NCI-H2081 (cell line): ENCODE measurements around the gene KAZN.

ENCODE experiments used
- DNase-seq, 2 experiments: peaks; one replicate each; lab custom pipeline; 2025; lab: John Stamatoyannopoulos, UW

The KAZN gene

DNA sequence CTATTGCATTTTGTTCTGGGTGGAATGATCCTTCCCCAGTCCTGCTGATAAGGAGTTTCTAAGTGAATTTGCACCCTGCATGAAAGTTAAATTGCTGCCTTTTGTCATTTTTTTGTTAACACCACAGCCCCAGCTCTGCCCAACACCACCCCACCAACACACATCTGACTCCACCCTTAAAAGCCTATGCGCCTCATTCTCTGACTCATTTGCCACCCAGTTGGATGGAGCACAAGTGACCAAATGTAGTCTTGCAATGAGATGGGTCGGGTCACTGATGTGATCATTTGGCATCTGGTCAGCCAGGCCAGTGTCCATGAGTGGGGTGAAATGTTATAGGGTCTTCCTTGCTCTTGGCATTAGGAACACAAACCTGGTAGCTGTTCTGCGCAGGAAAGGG is 256.8 kb downstream of the KAZN start:
- no peak for DNase-seq

DNA sequence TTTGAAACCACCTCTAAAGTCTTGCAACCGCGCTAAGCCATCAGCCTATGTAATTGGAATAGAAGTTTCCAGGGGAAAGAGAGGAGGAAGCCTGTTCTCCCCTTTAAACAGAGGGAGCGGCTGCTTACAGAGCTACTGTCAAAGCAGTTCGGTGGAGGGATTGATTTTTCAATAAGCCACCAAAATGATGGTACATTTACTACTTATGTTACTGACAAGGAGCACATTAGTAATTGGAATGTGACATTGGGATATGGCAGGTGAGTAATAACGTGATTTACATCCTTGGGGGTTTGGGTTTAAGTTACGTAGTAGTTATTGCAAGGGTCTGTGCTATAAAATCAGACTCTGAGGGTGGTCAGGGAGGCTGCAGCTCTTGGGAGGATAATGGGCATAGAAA is 257.3 kb downstream of the KAZN start:
- DNase-seq = no peak

DNA sequence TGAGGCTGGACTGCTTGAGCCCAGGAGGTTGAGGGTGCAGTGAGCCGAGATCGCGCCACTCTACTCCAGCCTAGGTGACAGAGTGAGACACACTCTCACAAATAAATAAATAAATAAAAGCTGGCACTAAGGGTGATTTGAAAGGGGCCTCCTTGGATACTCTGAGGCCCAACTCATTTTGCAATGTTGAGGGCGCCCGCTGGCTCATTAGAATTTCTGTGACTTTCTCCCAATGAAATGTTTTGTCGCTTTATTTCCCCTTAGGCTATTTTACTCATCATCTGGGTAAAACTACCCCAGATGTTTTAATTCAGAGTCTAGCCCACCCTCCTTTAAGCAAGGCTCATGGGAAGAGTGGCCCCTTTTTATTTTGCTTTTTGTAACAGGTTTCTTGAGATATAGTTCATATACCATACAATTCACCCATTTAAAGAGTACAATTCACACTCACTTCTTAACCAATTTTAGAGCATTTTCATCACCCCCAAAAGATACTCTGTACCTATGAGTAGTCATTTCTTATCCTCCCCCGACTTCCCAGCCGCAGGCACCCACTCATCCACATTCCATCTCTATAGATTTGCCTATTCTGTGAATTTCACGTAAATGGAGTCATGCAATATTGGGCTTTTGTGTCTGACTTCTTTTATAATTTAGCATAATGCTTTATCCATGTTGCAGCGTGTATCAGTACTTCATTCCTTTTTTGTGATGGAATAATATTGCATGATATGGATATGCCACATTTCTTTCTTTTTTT is 259.1 kb downstream of the KAZN start:
- no peak for DNase-seq

DNA sequence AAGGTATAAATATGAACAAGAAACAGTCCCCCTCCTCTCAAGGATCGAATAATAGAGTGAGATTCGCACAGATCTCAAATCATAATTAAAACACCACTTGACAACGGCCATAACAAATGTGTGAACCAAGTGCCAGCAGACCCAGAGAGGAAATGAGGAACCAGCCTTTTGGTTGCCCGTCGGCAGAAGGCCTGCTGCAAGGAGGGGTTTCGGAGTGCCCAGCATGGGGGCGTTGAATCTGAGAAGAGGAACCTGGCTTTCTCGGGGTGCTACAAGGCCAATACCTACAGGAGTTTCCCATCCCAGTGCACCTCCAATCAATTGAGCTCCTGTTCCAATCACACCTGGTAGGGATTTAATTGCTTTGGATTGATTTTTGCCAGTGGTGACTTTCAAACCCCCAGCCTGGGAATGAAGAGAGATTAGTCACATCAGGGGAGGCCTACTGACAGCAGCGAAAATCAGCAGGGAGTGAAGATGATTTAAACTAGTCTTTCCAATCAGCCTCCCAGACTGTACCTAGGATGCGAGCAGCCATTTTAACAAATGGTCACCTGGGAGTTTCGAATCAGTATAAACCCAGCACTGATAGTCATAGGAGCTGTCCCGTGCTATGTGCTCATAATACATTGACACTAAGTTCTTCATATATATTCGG is 263.8 kb downstream of the KAZN start:
- DNase-seq = no peak

DNA sequence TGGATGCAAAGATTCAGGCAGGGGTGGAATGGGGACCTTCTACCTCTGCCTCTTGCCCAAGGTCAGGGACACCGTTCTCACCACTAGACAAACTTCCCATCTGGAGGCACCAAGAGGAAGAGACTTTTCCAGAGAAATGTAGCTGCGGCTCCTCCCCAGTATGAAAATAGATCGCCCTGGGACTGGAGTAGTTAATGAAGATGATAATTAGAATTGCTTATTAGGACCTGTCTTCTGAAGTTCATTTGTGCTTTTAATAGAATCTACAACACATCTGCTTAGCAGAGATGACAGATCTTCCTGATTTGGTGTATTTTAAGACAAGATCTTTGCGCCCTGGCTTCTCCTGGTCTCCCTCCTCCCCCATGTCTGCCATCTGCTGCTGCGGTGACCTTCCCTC is 266.6 kb downstream of the KAZN start:
- DNase-seq = no peak

DNA sequence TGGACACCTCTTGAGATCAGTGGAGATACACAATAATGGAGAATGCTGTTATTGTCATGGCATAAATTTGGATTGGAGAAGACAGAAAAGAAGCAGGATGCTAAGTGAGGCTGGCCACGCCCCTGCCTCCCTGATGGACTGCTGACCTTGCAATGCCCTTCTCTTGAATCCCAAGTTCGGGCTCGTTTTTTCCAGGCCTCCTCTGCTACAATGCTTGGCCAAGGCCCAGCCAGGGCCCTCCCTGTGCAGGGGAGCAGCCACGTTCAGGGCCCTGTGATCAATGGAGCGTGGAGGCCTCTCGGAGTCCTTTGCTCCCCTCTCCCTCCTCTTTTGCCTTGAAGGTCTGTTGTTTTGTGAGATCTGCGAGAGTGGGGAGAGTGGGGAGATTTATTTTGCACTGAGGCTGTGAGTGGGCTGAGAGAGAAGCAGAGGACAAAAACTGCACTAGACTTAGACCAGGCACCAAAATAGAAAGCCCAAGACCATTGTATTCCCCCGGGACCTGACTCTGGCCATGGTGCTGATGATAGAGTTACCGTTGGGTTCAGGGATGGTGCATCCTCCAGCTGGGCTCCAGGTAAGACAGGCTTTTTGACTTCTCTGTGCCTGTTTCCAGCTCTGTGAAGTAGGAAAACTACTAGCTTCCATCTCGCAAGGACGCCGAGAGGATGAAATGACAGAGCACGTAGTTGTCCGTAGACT is 268.6 kb downstream of the KAZN start:
- DNase-seq = no peak

DNA sequence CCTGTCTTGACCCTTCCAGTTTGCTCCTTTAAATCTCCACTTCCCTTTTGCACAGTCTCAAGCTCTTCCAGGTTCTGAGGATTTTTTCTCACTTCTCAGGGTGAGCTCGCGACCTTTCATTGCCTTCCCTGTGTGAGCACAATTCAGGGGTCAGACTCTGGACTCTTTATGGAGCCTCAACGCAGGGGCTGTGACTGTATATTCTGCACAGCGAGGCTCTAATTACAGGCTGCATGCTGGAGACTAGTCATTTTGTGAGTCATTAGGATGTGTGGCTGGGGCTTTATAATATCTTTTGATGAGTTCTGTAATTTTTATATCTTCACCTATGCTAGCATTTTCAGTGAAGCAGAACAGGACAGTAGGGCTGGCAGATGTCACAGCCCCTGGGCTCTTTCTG is 270.7 kb downstream of the KAZN start:
- peak in 1 of 2 experiments; percentile 12 for DNase-seq

DNA sequence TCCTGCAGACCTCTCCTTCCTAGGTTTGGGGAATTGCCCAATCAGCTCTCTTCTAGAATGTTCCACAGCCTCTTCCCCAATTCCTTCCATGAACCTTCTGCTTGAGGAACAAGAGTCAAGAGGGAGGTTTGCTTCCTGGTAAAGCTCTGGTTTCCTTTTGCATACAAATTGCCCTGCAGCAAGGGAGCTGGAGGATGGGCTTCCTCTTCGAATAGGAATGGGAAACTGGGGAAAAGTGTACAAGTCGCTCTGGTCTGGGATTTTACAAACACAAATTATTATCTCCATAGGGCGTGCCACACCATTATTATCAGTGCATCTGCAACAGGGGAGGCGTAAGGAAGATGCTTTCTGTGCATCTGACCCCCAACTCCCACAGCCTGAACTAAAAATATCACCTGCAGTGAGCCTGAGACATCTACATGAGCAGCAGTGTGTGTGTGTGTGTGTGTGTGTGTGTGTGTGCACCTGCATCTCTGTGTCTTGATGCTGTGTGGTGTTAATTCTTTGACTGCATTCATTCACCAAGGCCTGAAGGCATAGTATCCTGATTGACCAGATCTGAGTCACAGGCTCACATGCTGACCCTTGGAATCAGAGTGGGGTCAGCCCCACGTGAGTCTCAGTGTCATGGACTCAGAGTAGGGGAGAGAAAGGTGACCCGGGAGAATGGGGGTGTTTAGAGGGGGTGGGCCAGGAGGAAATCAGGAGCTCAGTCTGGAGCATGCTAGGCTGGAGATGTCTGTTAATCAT is 272.9 kb downstream of the KAZN start:
- DNase-seq = no peak

DNA sequence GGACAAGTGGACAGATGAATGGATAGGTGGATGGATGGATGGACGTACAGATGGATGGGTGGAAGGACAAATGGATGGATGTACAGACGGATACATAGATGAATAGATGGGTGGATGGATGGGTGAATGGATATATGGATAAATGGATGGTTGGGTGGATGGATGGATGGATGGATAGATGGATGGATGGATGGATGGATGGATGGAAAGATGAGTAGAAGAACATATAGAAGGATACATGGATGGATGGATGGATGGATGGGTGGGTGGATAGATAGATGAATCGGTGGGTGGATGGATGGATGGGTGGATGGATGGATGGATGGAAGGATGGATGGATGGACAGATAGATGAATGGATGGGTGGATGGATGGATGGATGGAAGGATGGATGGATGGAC is 274.3 kb downstream of the KAZN start:
- no peak for DNase-seq

DNA sequence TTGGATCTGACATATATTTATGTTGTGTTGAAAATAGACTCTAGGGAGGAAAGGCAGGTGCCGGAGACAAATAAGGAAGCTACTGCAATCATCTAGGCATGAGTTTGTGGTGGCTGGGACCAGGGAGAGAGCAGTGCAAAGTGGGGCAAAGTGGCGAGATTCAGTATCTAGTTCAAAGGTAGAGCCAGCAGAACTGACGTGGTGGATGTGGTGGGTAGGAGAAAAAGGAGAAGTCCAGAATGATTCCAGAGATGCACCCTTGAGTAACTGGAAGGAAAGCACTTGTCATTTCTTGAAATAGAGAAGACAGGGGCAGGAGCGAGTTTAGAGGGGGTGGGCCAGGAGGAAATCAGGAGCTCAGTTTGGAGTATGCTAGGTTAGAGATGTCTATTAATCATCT is 275.2 kb downstream of the KAZN start:
- no peak for DNase-seq

DNA sequence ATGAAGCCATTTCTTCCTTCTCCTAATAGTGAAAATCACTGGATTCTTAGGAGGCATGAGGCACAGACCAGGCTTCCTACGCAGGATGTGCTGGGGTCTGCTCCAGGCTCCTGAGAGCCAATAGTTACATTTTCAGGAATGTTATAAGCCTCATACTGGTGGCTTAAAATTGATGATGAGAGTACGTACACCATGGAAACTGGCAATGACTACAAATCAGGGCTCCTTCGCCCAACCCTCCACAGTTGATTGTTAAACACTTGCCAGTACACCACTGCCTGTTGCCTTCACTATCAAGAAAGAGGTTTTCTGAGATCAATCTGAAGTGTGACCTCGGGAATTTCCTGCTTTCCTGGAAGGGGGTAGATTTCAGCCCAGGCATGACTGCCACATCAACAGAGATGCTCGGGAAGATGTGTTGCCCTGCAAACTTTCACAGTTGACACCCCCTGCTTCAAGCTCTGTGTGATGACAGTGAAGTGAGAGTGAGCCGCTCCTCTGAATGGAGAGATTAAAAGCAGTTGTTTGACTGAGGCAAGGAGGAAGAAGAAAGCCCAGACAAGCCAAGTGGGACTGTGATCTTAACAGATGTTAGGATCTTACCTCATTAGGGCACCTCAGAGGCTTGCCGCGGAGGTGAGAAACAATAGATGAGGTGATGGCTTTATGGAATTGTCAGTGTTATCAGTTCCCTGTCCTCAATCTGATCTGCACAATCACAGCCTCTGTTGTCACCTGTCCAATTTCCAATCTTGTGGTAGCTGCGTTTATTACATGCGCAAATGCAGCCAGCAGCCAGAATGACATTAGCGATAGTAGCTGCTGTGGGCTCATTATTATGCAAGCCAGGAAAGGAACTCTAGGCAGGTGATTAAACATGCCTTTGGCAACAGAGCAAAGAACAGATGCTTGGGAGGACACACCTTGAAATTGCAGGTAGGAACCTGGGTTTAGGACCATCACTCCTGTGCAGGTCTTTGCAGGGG is 277.3 kb downstream of the KAZN start:
- peak; percentile 49 to 87 for DNase-seq

DNA sequence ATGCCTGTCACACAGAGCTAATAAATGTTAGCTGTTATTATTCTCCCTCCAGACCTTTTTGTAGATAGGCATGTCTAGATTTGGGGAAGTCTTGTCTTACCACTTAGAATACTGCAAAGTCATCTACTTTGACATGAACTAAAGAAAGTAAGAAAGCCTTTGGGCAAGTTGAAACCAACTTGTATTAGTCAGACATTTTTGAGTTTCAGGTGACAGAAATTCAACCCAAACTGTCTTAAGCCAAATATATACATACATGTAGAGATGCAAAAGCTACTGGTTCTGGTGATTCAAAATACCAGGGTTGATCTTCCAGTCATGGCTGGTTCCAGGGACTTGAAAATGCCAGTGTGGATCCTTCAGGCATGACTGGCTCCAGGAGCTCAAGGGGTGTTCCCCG is 278.3 kb downstream of the KAZN start:
- no peak for DNase-seq

DNA sequence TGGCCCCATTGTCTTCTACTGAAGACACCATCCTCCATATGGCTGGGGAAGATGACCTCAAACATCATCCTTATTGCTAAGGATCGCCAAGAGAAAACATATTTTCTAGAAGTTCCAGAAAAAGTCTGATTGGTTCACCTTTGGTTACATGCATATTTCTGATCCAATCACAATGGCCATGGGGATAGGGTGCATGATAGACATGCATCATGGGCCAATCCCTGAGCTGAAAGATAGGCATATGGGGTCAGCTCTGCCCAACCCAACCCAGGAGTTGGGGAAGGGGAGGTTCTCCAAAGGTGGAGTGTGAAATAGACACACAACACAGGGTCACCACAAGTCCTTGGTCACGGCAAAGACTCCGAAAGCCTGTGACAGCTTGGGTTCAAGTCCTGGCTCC is 278.7 kb downstream of the KAZN start:
- DNase-seq = no peak

DNA sequence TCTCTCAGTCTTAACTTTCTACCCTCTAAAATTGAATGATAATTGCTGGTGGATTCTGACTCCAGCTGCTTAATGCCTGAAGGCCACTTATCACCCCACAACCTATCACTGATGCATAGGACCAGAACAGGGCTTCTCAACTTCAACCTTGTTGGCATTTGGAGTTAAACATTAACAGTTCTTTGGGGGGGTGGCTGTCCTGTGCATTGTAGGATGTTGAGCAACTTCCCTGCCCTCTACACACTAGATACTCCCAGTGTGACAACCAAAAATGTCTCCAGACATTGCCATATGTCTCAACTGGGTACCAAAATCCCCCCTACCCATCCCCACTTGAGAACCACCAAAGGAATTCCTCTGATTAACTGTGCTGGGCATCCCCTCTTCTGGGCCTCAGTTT is 279.6 kb downstream of the KAZN start:
- DNase-seq = no peak

DNA sequence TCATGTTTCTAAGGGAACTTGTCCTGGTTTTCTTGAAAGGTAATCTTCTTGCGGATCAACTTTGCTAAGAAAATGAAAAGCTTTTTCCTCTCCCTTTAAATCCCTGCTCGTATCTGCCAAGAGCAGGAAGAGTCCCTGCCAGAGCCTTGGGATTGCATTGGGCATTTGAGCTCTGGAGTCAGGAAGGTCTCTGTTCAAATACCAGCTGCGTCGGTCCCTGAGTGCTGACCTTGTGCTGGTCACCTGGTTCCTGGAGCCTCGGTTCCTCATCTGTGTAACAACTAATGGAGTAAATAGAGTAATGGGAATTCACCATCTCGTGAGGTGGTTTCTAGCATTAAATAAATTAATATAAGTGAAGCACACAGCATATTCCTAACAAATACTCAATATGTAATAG is 280.5 kb downstream of the KAZN start:
- DNase-seq = no peak

DNA sequence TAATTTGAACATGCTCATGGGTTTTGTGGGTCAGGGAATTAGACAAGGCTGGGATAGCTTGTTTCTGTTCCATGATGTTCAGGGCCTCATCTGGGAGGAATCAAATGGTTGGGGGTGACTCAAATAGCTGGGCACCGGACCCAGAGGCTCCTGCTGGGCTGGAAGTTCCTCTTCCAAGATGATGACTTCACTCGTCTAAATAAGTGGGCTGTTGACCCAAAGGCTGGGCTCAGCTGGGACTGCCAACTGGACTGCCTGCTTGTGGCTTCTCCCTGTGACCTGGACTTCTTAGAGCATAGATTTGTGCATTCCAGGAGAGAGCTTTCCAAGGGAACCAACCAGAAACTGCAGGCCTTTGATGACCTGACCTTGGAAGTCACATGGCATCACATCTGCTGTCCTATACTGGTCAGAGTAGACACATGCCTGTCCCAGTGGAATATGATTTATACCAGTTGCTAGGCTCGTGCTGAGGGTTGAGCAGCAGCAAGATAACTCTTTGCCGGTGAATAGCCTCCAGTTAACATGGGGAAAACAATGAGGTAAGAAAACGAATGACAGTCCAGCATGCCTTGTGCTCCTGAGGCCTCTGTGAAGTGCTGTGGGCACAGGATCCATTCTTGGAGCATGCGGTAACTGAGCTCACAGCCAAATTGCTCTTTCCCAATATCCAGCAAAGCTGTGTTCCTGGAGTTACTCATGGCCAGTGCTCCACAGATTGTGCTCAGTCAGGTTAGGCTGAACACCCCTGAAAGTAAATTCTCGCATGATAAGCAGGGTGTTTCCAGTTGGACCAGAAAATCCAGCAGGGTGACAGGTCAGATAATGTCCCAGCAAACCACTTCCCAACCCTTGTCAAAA is 282.2 kb downstream of the KAZN start:
- no peak for DNase-seq

DNA sequence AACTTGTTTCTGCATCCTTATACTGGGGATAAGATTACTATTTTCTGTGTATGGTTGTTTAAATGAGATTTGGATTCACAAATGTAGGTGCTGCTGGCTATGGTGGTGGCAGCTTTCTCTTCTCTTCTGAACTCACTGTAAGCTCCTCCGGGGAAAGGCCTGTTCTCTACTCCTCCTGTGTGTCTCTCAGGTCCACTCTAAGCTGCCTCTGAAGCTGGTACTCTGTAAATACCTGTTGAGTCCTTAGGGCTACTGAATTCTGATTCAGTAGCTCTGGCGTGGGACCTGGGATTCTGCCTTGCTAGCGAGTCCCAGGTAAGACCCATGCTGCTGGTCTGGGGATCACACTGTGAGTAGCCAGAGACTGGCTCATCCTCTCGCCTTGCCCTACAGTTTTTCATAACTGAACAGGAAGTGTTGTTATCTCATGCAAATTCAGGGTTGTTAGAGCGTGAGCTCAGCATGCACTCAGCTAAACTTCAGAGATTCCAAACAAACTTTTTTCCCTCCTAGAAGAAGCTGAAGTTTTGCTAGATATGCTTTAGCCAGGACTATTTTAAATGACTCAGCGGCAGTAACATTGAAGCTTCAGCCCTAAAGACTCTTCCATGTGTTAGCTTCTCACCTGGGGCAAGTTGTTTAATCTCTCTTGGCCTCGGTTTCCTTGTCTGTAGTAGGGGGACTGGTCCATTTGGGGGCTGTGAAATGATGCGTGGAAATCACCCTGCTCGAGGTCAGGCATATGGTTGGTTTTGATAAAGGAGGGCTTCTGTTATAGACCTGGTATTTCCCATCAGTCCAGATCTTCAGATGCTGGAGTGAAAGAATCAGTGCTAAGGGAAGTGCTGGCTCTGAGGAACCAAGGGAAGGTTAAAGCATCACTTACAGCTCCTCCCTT is 283.5 kb downstream of the KAZN start:
- no peak for DNase-seq

DNA sequence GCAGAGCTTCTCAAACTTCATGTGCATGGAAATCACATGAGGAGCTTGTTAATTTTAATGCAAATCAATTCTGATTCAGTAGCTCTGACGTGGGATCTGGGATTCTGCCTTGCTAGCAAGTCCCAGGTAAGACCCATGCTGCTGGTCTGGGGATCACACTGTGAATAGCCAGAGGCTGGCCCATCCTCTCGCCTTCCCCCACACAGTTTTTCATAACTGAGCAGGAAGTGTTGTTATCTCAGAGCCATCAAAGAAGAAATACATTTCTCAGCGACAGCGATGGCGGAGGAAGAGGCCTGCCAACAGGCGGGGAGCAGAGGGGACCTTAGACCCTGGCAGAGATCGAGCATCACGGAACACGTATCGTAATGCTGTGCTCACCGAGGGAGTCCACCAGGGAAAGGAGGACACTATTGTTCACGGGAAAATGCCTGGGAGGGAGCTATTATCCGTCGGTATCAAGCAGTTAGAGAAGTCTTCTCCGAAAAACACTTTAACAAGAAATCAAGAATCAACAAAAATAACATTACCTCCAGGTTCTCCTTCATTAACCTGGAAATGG is 286.2 kb downstream of the KAZN start:
- DNase-seq = no peak

DNA sequence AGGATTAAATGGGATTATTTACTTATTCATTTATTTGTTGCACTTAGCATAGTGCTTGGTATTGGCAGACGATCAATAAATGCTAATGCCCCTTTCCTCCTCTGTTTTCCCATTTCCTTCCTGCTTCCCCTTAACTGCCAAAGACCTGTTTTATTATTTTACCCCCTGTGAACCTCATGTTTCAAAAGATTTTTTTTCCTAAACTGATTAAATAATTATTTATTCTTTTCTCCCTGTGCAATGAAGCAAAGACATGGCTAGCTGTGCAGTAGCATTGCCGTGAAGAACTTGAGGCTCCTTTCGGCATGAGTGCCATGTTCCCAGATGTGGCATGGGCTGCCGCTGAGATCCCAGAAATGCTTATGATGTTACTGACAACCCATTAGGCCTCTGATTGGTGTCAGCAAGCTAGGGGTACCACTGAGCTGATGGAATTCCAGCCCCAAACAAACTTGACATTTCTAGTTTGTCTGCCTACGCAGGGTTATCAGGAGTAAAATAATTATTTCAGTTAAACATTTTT is 288.6 kb downstream of the KAZN start:
- DNase-seq = no peak
